ENCODE measurements around the gene SLC35G2. TPM values are rescaled to one million over a fixed set of nuclear protein-coding genes. Genes with fewer than 3 reads are reported as not detected.

Gene SLC35G2
- total and polyA plus RNA-seq, 2 of the 4 experiments (the other 2 are of a cell fraction) = 6.6 to 7.0 TPM

DNA sequence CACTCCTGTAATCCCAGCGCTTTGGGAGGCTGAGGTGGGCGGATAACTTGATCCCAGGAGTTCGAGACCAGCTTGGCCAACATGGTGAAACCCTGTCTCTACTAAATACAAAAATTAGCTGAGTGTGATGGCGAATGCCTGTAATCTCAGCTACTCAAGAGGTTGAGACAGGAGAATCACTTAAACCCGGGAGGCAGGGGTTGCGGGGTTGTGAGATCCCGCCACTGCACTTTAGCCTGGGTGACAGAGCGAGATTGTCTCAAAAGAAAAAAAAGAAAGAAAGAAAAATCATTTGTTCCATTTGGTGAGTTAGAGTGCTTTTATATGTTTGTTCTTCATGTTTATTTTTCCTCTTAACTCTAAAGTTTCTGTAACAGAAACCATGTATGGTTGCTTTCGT lies 50.4 kb downstream of the SLC35G2 start:
- intact Hi-C loops (cut with micrococcal nuclease) (no loop called here), dilution Hi-C loops (cut with HindIII; ENCODE audit: low sequenced_read_pairs, unreplicated experiment) (no loop called here), in situ Hi-C loops (cut with MboI; ENCODE audit: low sequenced_read_pairs) (no loop called here)
- Histone ChIP-seq H2BK15ac (ENCODE audit: low read depth, low read length) (no peak overlapping the region), H4K5ac (ENCODE audit: low read depth, low read length) (no peak overlapping the region), H3K56ac (ENCODE audit: extremely low read depth, insufficient read depth, low read length) (no peak overlapping the region), H3K4me1 (ENCODE audit: control insufficient read depth, insufficient read depth, low read length) (no peaks in the 10 kb centered on the region), H2AK9ac (replicated peaks; ENCODE audit: low read depth, low read length, poor library complexity) (no peak overlapping the region), H2AFZ (replicated peaks; ENCODE audit: low read length, poor library complexity) (no peak overlapping the region), H3K4ac (ENCODE audit: low read depth, low read length) (no peak overlapping the region), H3K9me1 (ENCODE audit: insufficient read depth, low read length) (0 out of 2 replicates have a peak, but pooled peaks cover 3% of the 10 kb centered on the region), H2AK5ac (ENCODE audit: low read depth, low read length) (no peak overlapping the region), H3K4me3 (ENCODE audit: insufficient read depth, low read depth, low read length) (no peak overlapping the region), H3K36me3 (ENCODE audit: control insufficient read depth, insufficient read depth, low read length) (peaks cover 22% of the 10 kb centered on the region), H2BK120ac (ENCODE audit: low read depth, low read length) (no peak overlapping the region), H4K91ac (ENCODE audit: insufficient read depth, low read depth, low read length) (no peak overlapping the region), H4K20me1 (ENCODE audit: insufficient read depth, low read length) (peaks cover 47% of the 10 kb centered on the region), H3K79me1 (ENCODE audit: low read depth in 1 of 2, low read length in 2 of 2) (peaks cover 17 to 52% of the 10 kb centered on the region in 2 experiments), H3K23ac (ENCODE audit: low read depth, low read length) (no peak overlapping the region), H2BK5ac (ENCODE audit: low read depth, low read length, poor library complexity, severe bottlenecking) (no peak overlapping the region), H3K9ac (ENCODE audit: low read depth, low read length) (no peak overlapping the region), H2BK20ac (ENCODE audit: low read depth, low read length) (no peak overlapping the region), H3K14ac (replicated peaks; ENCODE audit: low read depth, low read length) (no peak overlapping the region), H3K9me3 (ENCODE audit: control insufficient read depth, insufficient read depth, low read length) (peaks cover 6% of the 10 kb centered on the region), H4K8ac (ENCODE audit: low read depth in 2 of 2, low read length in 2 of 2) (no peak overlapping the region), H3K4me2 (ENCODE audit: low read depth, low read length) (no peak overlapping the region), H3K18ac (ENCODE audit: low read depth, low read length) (no peak overlapping the region), H3K27ac (ENCODE audit: insufficient read depth, low read length) (no peak overlapping the region), H3K27me3 (ENCODE audit: control insufficient read depth, insufficient read depth, low read length) (no peaks in the 10 kb centered on the region)
- ATAC-seq (ENCODE audit: low read depth) = no peak
- BruUV-seq (replicated peaks) = no TSS peak
- DNase-seq = no peak
- ChIA-PET POLR2A (ENCODE audit: unreplicated experiment) (no interaction called here), CTCF (no interaction called here)
- 100% methylated on average over 2 of the region's 9 CpGs; no CpG with 5 or more reads in 1 of the 2 experiments for WGBS, 2 experiments (ENCODE audit: extremely low coverage in 2 of 2, insufficient read length in 1 of 2)
- TF ChIP-seq, protein P1, sequence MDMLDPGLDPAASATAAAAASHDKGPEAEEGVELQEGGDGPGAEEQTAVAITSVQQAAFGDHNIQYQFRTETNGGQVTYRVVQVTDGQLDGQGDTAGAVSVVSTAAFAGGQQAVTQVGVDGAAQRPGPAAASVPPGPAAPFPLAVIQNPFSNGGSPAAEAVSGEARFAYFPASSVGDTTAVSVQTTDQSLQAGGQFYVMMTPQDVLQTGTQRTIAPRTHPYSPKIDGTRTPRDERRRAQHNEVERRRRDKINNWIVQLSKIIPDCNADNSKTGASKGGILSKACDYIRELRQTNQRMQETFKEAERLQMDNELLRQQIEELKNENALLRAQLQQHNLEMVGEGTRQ (IDR thresholded peaks at IDR 0.05; ENCODE audit: low read depth, low read length) = no peak
- TF ChIP-seq RFX5 (IDR thresholded peaks at IDR 0.05; ENCODE audit: low read depth, low read length) (no peak), MXI1 (IDR thresholded peaks at IDR 0.05; ENCODE audit: borderline replicate concordance, low read depth, low read length) (no peak), MAFK (IDR thresholded peaks at IDR 0.05; ENCODE audit: low read depth, low read length) (no peak), CEBPB (IDR thresholded peaks at IDR 0.05; ENCODE audit: low read depth, low read length) (no peak), BHLHE40 (IDR thresholded peaks at IDR 0.05; ENCODE audit: low read depth, low read length) (no peak), POLR2A (IDR thresholded peaks at IDR 0.05; ENCODE audit: low read depth, low read length) (no peak), CHD1 (IDR thresholded peaks at IDR 0.05; ENCODE audit: low read depth, low read length) (no peak), RAD21 (IDR thresholded peaks at IDR 0.05; ENCODE audit: low read length) (no peak), RCOR1 (IDR thresholded peaks at IDR 0.05; ENCODE audit: insufficient replicate concordance, low read length) (no peak), SMC3 (IDR thresholded peaks at IDR 0.05; ENCODE audit: low read depth, low read length) (no peak), NFE2L2 (IDR thresholded peaks at IDR 0.05; ENCODE audit: low read depth, low read length) (no peak)
- TF ChIP-seq, protein P2, sequence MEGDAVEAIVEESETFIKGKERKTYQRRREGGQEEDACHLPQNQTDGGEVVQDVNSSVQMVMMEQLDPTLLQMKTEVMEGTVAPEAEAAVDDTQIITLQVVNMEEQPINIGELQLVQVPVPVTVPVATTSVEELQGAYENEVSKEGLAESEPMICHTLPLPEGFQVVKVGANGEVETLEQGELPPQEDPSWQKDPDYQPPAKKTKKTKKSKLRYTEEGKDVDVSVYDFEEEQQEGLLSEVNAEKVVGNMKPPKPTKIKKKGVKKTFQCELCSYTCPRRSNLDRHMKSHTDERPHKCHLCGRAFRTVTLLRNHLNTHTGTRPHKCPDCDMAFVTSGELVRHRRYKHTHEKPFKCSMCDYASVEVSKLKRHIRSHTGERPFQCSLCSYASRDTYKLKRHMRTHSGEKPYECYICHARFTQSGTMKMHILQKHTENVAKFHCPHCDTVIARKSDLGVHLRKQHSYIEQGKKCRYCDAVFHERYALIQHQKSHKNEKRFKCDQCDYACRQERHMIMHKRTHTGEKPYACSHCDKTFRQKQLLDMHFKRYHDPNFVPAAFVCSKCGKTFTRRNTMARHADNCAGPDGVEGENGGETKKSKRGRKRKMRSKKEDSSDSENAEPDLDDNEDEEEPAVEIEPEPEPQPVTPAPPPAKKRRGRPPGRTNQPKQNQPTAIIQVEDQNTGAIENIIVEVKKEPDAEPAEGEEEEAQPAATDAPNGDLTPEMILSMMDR (conservative IDR thresholded peaks at IDR 0.05; ENCODE audit: low read depth, low read length) = no peak

Data from IMR-90 (cell line).